ENCODE measurements around the gene ZCCHC17. TPM values are rescaled to one million over a fixed set of nuclear protein-coding genes. Genes with fewer than 3 reads are reported as not detected.
"Not testable (repeated sequence)": the region's sequence is repeated elsewhere in the genome, so short reads cannot be mapped to it uniquely, and the experiment has no call there.

The ZCCHC17 gene
- total RNA-seq, 1 donor from 2014 or later, result 51.4 TPM

GRCh38 chr1:31368611-31369107, 71.8 kb downstream of the ZCCHC17 start:
- no peak for DNase-seq (ENCODE audit: low read depth, low spot score)

DNA sequence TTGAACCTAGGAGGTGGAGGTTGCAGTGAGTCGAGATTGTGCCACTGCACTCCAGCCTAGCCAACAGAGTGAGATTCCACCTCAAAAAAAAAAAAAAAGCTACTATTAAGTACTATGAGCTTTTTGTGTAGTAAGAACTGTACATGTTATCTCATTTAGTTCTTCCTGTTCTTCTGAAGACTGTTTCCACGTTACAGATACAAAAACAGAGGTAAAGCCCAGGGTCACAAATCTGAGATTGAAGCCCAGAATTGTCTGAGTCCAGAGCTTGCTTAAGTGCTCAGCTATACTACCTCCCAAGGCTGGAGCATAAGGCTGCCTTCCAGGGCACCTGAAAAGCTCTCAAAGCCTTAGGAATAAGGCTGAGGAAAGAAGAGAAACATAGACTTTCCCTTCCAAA, 73.2 kb downstream of the ZCCHC17 start:
- DNase-seq (ENCODE audit: low read depth, low spot score), result no peak

- no peak for DNase-seq (ENCODE audit: low read depth, low spot score)
Measured at GRCh38 chr1:31370565-31370964, 73.7 kb downstream of the ZCCHC17 start.

DNA sequence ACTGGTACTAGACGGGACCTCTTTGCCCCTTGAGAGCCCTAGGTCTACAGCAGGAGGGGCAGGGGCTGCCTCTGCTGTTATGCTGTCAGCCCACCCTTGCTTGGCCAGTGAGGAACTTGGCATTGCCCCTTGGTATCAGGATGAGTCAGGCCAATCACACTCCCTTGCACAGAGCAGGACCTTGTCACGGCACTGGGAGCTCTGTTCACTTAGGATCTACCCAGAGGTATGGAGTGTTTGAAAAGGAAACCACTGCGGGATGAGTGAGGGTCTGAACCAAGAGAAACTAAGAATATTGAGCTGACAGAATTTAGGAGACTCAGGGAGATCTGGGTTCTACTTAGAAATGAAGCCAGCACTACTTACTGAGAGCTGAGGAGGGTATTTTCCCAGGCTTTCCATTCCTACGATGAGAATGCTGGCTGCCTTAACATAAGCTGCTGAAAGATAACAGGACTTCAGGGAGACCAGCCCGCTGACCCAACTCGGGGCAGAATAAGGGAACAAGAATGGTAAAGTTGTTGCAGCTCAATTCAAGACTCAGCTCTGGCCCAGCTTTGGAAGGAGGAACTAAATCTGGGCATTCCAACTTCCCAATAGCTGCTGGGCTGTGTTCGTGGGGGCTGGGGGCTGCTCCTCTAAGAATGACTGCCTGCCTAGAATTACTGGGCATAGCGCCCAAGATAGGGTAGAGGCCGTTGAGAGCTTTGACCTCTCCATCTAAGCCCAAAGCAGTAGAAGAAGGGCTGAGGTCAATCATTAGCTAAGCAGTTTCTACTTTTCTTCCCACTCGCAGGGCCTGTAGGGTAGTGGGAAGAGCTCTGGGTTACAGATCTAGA, 74.5 kb downstream of the ZCCHC17 start:
- DNase-seq (ENCODE audit: low read depth, low spot score), result no peak

DNA sequence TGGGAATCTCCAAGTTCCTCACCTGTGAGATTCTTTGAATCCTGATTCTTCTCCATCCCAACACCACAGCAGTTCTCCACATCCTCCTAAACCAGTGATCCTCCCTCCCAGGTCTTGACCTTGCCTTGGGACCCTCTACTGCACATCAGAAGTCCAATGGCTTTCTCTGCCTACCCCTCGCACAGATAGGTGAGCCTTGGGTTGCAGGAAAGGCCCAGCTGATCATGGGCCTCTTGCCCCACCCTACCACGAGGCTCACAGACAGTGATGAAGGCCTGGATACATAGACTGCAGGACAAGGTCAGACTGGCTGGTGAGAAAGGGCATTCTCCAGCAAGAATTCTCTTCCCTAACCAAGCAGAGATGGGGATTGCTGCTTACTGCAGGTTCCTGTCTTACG, 75.2 kb downstream of the ZCCHC17 start:
- no peak for DNase-seq (ENCODE audit: low read depth, low spot score)

DNA sequence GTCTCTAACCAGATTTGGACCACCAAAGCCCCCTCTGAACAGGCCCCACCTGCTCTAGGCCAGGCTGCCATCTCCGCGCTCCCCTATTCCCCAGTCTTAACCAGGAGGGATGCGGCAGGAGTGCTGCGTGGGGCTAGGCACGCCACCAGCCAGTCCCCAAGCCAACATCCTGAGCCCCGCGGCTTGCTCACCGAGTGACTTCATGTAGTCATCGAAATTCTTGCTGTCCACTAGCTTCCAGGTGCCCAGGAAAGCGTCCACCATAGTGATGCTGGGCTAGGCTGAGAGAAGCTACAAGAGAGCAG, 75.9 kb downstream of the ZCCHC17 start:
- DNase-seq (ENCODE audit: low read depth, low spot score), result no peak

- DNase-seq (ENCODE audit: low read depth, low spot score), result no peak
Measured at GRCh38 chr1:31373056-31373896, 76.4 kb downstream of the ZCCHC17 start, which contains the start of gene FABP3. Gene FABP3 (minus strand): TSS chr1:31373076. CDS start chr1:31373014, 62 bp downstream.

DNA sequence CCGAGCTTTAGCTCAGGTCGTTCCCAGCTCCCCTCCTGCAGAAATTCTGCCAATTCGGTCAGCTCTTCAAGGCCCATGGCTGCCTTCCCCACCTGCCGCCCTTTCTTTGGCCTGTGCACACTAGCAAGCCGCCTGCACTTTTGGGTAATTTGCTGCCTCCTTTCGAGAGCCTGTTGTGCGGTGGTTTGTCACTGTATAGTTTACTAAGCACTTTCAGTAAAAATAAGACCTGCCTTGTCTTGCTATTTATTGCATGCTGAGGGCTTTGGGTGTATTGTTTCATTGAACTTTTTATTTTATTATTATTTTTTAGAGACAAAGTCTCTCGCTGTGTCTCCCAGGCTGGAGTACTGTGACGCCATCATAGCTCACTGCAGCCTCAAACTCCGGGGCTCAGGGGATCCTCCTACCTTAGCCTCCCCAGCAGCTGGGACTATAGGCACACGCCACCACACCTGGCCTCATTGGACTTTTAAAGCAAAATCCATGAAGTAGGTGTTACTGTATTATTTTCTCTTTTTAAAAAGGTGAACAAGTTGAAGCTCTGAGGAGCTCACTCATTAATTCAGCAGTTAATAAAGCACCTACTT, 77.2 kb downstream of the ZCCHC17 start:
- no peak for DNase-seq (ENCODE audit: low read depth, low spot score)

DNA sequence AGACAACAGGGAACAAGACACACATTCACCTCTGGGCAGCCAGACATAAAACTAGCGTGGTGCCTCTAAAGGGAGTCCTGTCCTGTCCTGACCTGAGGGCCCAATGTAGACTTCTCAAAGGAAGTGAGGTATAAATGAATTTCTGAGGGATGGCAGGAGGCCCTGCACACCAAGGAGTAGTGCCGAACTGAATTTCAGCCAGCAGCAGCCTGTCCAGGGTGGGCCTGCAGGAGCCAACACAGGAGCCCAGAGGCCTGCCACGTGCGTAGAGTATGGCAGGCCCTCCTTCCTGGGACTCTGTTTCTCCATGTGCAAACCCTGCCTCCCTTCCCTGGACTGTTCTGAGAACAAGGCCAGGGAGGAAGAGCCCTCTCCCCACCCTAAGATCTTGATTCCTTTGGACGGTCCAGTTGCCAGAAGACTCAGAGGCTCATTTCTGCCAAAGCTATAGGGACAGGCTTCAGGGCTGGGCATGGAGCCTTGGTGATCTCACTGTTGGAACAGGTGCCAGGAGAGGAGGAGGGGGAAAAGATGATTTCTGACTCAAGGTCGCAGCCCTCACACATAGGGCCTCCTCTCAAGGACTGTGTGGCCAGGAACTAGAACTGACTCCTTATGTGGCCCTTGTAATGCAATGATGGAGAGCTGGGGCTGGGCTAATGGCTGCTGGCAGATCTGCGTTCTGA, 77.8 kb downstream of the ZCCHC17 start:
- no peak for DNase-seq (ENCODE audit: low read depth, low spot score)

GRCh38 chr1:31376375-31377134, 79.7 kb downstream of the ZCCHC17 start:
- DNase-seq (ENCODE audit: low read depth, low spot score), result peak; percentile 43

DNA sequence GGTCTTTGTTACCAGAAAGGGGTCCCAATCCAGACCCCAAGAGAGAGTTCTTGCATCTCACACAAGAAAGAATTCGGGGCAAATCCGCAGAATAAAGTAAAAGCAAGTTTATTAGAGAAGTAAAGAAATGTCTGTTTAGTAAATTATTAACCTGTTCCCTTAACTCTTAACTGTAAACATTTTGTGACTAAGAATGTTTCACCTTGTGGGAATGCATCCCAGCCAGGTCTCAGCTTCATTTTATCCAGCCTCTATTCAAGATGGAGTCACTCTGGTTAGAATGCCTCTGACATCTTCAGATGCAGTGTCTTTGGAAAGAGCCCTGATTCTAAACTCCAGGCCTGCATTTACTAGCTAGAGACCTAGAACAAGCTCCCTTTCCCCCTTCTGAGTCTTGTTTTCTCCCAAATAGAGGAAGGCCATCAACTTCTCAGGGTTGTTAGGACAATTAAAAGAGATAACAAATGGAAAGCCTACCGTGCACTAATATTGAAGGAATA, 80.6 kb downstream of the ZCCHC17 start:
- no peak for DNase-seq (ENCODE audit: low read depth, low spot score)

- DNase-seq (ENCODE audit: low read depth, low spot score), result no peak
Measured at GRCh38 chr1:31378001-31378400, 81.2 kb downstream of the ZCCHC17 start.

DNA sequence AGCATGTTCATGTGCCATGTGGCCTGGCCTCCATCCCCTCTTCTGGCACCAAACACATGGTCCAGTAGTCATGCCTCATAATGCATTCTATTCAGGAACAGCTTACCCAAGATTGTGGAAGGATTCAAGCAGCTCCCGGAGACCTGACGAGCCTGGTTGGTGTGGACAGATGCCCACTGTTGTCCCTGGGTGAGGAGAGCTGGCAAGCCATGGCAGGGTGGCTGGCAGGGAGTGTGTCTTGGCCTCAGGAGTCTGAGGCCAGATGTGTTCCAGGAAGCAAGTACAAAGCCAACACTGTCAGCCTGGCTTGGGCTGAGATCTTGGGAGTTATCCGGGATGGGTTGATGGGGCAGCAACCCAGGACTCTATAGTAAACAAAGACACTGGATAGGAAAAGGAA, 83.3 kb downstream of the ZCCHC17 start:
- DNase-seq (ENCODE audit: low read depth, low spot score), result no peak

DNA sequence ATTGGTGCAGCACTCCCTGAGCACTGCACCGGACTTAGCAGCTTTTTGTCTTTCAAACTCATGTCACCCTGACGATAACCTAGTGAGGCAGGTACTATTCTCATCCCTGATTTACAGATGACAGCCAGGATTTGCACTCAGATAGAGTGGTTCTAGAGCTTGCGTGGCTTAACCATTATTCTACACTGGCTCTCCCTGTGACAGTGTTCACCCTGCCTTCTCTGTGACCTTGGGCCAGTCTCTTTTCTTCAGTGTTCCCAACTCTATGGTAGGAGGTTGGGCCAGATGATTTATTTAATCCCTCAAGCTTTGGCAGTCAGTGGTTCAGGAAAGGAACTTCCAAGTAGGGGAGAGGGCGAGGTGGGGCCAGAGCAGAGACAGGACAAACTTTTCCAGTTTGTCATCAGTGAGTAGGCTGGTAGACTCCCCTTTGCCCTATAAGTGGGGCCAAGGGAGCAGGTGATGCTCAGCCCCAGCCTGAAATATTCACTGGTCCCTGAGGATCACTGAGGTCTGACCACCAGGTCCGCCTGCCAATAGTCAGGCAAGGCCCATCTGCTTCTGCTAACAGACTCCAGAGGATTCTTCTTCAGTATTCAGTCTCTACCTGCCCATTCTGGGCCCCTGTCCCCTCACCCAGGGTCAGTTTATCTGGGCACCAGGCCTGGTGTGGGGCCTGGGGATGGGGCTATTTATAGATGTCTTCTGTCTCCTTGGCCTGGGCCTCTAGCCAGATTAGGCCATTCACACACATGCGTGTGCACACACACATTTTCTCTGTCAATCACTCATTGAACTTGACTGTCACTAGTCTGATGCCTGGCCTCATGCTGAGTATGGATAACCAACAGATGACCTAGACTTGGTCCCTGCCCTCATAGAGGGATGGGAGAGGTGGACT, 84.8 kb downstream of the ZCCHC17 start:
- no peak for DNase-seq (ENCODE audit: low read depth, low spot score)

DNA sequence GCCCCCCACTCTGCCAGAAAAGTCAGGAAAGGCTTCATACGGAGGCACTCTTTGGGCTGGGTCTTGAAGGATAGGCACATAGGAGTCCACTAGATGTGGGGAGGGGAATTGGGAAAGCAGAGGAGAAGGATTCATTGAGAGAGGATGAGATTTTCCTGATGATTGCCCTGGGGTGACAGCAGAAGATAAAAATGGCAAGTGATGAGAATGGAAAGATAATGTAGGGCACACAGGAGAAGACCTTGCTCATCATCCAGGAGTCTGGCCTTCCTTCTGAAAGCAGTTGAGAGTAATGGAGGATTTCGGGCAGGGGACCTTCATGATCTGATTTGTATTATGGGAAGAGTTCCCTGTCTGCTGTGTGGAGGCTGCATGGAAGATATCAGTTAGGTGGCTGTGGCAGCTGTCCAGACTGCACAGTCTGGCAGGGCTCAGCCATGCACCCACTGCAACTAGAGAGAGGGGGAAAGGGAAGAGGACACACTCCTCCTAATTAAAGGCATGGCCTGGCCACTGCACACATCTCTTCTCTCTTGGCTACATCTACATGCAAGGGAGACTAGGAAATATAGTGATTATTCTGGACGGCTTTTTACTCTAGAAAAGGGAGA, 85.7 kb downstream of the ZCCHC17 start:
- no peak for DNase-seq (ENCODE audit: low read depth, low spot score)

DNA sequence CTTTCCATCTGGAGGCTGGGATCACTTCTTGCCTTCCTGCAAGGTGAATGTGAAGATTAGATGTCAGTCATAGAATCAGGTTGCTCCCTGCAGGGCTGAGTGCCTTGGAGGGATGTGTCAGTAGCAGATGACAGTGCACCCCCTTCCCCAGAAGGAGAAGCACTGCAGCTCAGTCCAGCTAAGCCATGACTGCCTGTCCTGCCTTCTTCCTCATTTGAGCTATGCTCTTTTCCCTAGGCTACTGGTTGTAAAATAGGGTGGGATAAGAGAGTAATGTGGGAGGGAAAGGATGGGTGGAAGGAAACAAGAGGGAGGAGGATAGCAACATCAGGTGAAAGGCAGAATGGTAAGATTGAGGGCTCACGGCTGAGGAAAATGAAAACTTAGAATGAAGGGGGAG, 87.1 kb downstream of the ZCCHC17 start:
- no peak for DNase-seq (ENCODE audit: low read depth, low spot score)

DNA sequence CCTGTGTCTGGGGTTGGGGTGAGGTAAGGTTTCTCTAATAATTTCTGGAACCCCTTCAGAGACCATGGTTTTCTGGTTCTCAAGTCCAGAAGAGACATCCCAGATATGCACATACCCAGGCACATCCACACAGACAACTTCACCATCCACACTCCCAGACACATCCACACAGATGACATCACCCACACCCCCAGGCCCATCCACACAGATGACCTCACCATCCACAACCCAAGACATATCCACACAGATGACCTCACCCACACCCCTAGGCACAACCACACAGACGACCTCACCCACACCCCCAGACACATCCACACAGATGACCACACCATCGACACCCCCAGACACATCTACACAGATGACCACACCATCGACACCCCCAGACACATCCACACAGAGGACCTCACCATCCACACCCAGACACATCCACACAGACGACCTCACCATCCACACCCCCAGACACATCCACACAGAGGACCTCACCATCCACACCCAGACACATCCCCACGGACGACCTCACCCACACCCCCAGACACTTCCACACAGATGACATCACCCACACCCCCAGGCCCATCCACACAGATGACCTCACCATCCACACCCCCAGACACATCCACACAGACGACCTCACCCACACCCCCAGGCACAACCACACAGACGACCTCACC, 89.9 kb downstream of the ZCCHC17 start:
- not testable (repeated sequence) for DNase-seq (ENCODE audit: low read depth, low spot score)

DNA sequence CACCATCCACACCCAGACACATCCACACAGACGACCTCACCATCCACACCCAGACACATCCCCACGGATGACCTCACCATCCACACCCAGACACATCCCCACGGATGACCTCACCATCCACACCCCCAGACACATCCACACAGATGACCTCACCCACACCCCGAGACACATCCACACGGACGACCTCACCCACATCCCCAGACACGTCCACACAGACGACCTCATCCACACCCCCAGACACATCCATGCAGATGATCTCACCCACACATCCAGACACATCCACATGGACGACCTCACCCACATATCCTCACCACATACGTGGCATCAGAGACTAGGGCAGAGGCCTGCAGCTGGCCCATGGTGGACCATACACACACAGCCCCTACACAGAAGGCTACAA, 90.8 kb downstream of the ZCCHC17 start:
- no peak for DNase-seq (ENCODE audit: low read depth, low spot score)

DNA sequence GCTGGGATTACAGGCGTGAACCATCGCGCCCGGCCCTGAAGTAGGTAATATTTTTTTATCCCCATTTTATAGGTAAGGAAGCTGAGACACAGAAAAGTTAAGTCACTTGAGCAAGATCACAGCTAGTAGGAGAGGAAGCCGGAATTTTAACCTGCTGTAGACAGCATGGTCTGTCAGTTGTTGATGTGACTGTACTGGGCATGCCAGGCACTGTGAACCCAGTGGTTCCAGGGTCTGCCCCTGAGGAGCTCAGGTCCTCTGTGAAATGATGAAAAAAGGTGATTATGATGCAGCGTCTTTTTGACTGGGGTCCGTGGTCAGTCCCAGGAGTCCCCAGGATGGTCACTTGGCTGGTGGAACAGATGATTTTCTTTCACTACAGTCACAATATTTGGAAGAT, 92.8 kb downstream of the ZCCHC17 start:
- no peak for DNase-seq (ENCODE audit: low read depth, low spot score)
